Glutamatergic neuron (in vitro differentiated cells): ENCODE data around the gene CAND1. TPM values are rescaled to one million over a fixed set of nuclear protein-coding genes. Genes with fewer than 3 reads are reported as not detected.
"Not testable (repeated sequence)": the region's sequence is repeated elsewhere in the genome, so short reads cannot be mapped to it uniquely, and the experiment has no call there.

Source experiments
- DNase-seq: peaks from one replicate; pipeline ENCODE4 v3.0.0; 2022
- H3K27ac Mint-ChIP-seq: one replicate; pipeline ENCODE4 v1.8.0; 2020; ENCODE audit warnings: mild to moderate bottlenecking, mixed read lengths, inconsistent platforms; ENCODE audit not compliant: unreplicated experiment
- H3K27me3 Mint-ChIP-seq: one replicate; pipeline ENCODE4 v1.8.0; 2020; ENCODE audit warnings: mild to moderate bottlenecking, moderate library complexity, mixed read lengths, inconsistent platforms; ENCODE audit not compliant: unreplicated experiment
- H3K36me3 Mint-ChIP-seq: one replicate; pipeline ENCODE4 v1.8.0; 2020; ENCODE audit warnings: mild to moderate bottlenecking, mixed read lengths, inconsistent platforms; ENCODE audit not compliant: unreplicated experiment
- H3K4me1 Mint-ChIP-seq: one replicate; pipeline ENCODE4 v1.8.0; 2020; ENCODE audit warnings: mild to moderate bottlenecking, low read depth, mixed read lengths, inconsistent platforms; ENCODE audit not compliant: unreplicated experiment
- H3K4me3 Mint-ChIP-seq: one replicate; pipeline ENCODE4 v1.8.0; 2020; ENCODE audit warnings: mild to moderate bottlenecking, mixed read lengths, inconsistent platforms; ENCODE audit not compliant: unreplicated experiment
- H3K9me3 Mint-ChIP-seq: one replicate; pipeline ENCODE4 v1.8.0; 2020; ENCODE audit warnings: mild to moderate bottlenecking, moderate library complexity, mixed read lengths, inconsistent platforms; ENCODE audit not compliant: unreplicated experiment
- CTCF ChIP-seq: fragments of 200-600 bp; sonication (generic); IDR thresholded peaks from one replicate; pipeline ENCODE4 v1.5.0; 2021; ENCODE audit not compliant: partially characterized antibody, unreplicated experiment
- total RNA-seq: library from RNA; stranded (reverse); fragmentation: NEBNext Ultra II Directional; extraction: Animal tissue kit (Norgen Biotek cat#: 25700); gene quantifications from one replicate; pipeline ENCODE4 v1.2.1, GENCODE V29; 2021; ENCODE audit not compliant: unreplicated experiment

Gene CAND1
- total RNA-seq, 1 donor from 2014 or later = 195 TPM

- H3K9me3 Mint-ChIP-seq = peaks cover 3% of the 10 kb centered on the region
- TF ChIP-seq CTCF = no peak
Measured at GRCh38 chr12:67333649-67334048, 64.5 kb downstream of the CAND1 start.

DNA sequence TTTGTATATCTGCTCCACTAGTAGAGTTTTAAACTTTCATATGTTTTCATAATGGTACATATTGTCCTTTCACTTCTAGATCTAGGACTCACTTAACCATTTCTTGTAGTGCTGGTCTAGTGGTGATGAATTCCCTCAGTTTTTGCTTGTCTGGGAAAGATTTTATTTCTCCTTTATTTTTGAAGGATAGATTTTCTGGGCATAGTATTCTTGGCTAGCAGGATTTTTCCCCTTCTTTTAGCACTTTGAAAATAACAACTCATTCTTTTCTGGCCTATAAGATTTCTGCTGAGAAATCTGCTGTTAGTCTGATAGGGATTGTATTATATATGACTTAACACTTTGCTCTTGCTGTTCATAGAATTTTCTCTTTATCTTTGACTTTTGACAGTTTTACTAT, 69.3 kb downstream of the CAND1 start:
- peaks cover 17% of the 10 kb centered on the region for H3K36me3 Mint-ChIP-seq
- H3K27me3 Mint-ChIP-seq = peaks cover 5% of the 10 kb centered on the region
- no peaks in the 10 kb centered on the region for H3K4me1 Mint-ChIP-seq
- no peak overlapping the region for H3K27ac Mint-ChIP-seq
- H3K4me3 Mint-ChIP-seq = no peak overlapping the region
- no peak for TF ChIP-seq CTCF
- no peak for DNase-seq
- H3K9me3 Mint-ChIP-seq = peaks cover 6% of the 10 kb centered on the region

More at GRCh38 chr12:67333649-67334048, 64.5 kb downstream of the CAND1 start:
- Mint-ChIP-seq H3K27ac (no peak overlapping the region), H3K4me1 (no peaks in the 10 kb centered on the region), H3K4me3 (no peak overlapping the region), H3K36me3 (peaks cover 5% of the 10 kb centered on the region), H3K27me3 (no peaks in the 10 kb centered on the region)
- DNase-seq = no peak

GRCh38 chr12:67339530-67339929, 70.4 kb downstream of the CAND1 start:
- H3K4me1 Mint-ChIP-seq = no peaks in the 10 kb centered on the region
- H3K9me3 Mint-ChIP-seq = peaks cover 6% of the 10 kb centered on the region
- no peak overlapping the region for H3K4me3 Mint-ChIP-seq
- H3K36me3 Mint-ChIP-seq = peaks cover 17% of the 10 kb centered on the region
- no peak overlapping the region for H3K27ac Mint-ChIP-seq
- no peak for TF ChIP-seq CTCF
- DNase-seq = no peak
- H3K27me3 Mint-ChIP-seq = peaks cover 5% of the 10 kb centered on the region

DNA sequence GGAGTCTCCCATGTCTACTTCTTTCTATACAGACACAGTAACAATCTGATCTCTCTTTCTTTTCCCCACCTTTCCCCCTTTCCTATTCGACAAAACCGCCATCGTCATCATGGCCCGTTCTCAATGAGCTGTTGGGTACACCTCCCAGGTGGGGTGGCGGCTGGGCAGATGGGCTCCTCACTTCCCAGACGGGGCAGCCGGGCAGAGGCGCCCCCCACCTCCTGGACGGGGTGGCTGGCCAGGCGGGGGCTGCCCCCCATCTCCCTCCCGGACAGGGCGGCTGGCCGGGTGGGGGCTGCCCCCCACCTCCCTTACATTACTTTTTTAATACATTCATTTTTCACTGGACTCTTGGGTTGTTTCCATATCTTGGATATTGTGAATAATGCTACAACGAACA, 71.9 kb downstream of the CAND1 start:
- peaks cover 17% of the 10 kb centered on the region for H3K36me3 Mint-ChIP-seq
- not testable (repeated sequence) for H3K4me1 Mint-ChIP-seq, DNase-seq, H3K4me3 Mint-ChIP-seq, H3K27me3 Mint-ChIP-seq, H3K27ac Mint-ChIP-seq, H3K9me3 Mint-ChIP-seq

GRCh38 chr12:67344979-67345710, 76.0 kb downstream of the CAND1 start:
- peaks cover 8% of the 10 kb centered on the region for H3K36me3 Mint-ChIP-seq
- TF ChIP-seq CTCF = no peak
- H3K4me3 Mint-ChIP-seq = no peak overlapping the region
- no peak for DNase-seq
- H3K27ac Mint-ChIP-seq = no peak overlapping the region
- peaks cover 3% of the 10 kb centered on the region for H3K9me3 Mint-ChIP-seq
- no peaks in the 10 kb centered on the region for H3K27me3 Mint-ChIP-seq
- no peaks in the 10 kb centered on the region for H3K4me1 Mint-ChIP-seq
